Spinal cord (tissue), 10 donors: Measurements from ENCODE around the gene RUNX3. TPM values are rescaled to one million over a fixed set of nuclear protein-coding genes. Genes with fewer than 3 reads are reported as not detected.
"Not testable (repeated sequence)": the region's sequence is repeated elsewhere in the genome, so short reads cannot be mapped to it uniquely, and the experiment has no call there.

Experiments
- DNase-seq, 6 donors: peaks; one replicate each; pipeline versions ENCODE4 v3.0.0 to v3.0.0-alpha.2; 2013 to 2015; ENCODE audit warnings: low spot score in 6 of 6, low read depth in 4 of 6
- H3K27ac ChIP-seq: one replicate; pipeline ENCODE4 v1.5.1; 2013; ENCODE audit warnings: low read depth, low read length, control low read depth
- H3K27me3 ChIP-seq: one replicate; pipeline ENCODE4 v1.6.1; 2013; ENCODE audit warnings: low read length; ENCODE audit not compliant: control insufficient read depth, insufficient read depth
- H3K36me3 ChIP-seq: one replicate; pipeline ENCODE4 v1.6.1; 2013; ENCODE audit warnings: low read length; ENCODE audit not compliant: control insufficient read depth, insufficient read depth
- H3K4me1 ChIP-seq: one replicate; pipeline ENCODE4 v1.6.1; 2013; ENCODE audit warnings: low read length; ENCODE audit not compliant: control insufficient read depth, insufficient read depth
- H3K4me3 ChIP-seq: one replicate; pipeline ENCODE4 v1.5.1; 2013; ENCODE audit warnings: low read depth, low read length, control low read depth
- H3K9me3 ChIP-seq: one replicate; pipeline ENCODE4 v1.6.1; 2013; ENCODE audit warnings: low read length; ENCODE audit not compliant: control insufficient read depth, insufficient read depth
- WGBS: methylation state at CpG from one replicate; pipeline ENCODE4 v1.1.5; 2013; ENCODE audit warnings: missing lambda C conversion rate; ENCODE audit not compliant: insufficient coverage; 5-methylcytosine and 5-hydroxymethylcytosine counted together
- long read RNA-seq, 4 donors: transcript quantifications; one replicate each; lab custom pipeline, GENCODE V29; 2026
- polyA plus RNA-seq, 2 donors: library from polyadenylated mRNA; unstranded; fragments of 120-200 nt; gene quantifications; one replicate each; pipeline ENCODE4 v1.2.1, GENCODE V29; 2013; ENCODE audit not compliant: insufficient read length in 2 of 2
- total RNA-seq, 2 donors: library from RNA; depleted of rRNA in 1 of 2; stranded (reverse); fragments of 120-200 nt in 1 of 2; fragments of >200 nt in 1 of 2; gene quantifications; one replicate each; pipeline versions ENCODE4 v1.2.3 to v1.2.4, GENCODE V29; 2013 to 2014
- donor health status: healthy.

Gene RUNX3
- total RNA-seq (under 1 TPM; 0.10 to 0.11 TPM), polyA plus RNA-seq (under 1 TPM; 0.08 to 0.42 TPM)
- long read RNA-seq, donor 1, result 0 reads
- long read RNA-seq, donor 2, result 0 reads
- long read RNA-seq, donor 3, result 0 reads
- long read RNA-seq, donor 4, result 0 reads

GRCh38 chr1:24930260-24931145, at the start of gene RUNX3:
Gene RUNX3 (minus strand): TSS chr1:24930276. CDS start chr1:24929868, 408 bp downstream.
- DNase-seq, result peak in 1 of 6 donors; percentile 36
- Histone ChIP-seq H3K27me3 (peaks cover 93% of the 10 kb centered on the region), H3K4me3 (no peak within 1 kb of the TSS), H3K36me3 (no peaks in the 10 kb centered on the region), H3K27ac (no peak within 1 kb of the TSS), H3K9me3 (no peaks in the 10 kb centered on the region), H3K4me1 (peaks cover 32% of the 10 kb centered on the region)
- WGBS, result under 1% methylated on average over 88 of the region's 88 CpGs

DNA sequence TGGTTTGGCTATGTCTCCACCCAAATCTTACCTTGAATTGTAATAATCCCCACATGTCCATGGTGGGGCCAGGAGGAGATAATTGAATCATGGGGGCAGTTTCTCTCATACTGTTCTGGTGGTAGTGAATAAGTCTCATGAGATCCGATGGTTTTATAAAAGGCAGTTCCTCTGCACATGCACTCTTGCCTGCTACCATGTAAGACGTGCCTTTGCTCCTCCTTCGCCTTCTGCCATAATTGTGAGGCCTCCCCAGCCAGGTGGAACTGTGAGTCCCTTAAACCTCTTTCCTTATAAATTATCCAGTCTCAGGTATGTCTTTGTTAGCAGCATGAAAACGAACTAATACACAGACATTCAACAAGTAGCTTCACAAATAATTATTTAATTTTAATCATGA, 49.2 kb upstream of the RUNX3 start:
- H3K36me3 ChIP-seq, H3K27ac ChIP-seq, H3K4me1 ChIP-seq, H3K4me3 ChIP-seq, DNase-seq, H3K27me3 ChIP-seq, H3K9me3 ChIP-seq: not testable (repeated sequence)
- 81% methylated on average over 3 of the region's 4 CpGs for WGBS

GRCh38 chr1:24978383-24979032, 48.4 kb upstream of the RUNX3 start:
- H3K4me3 ChIP-seq, result no peak overlapping the region
- H3K9me3 ChIP-seq, result peaks cover 4% of the 10 kb centered on the region
- H3K27ac ChIP-seq, result no peak overlapping the region
- no peaks in the 10 kb centered on the region for H3K27me3 ChIP-seq
- no peak for DNase-seq
- 58% methylated on average over 7 of the region's 9 CpGs for WGBS
- no peaks in the 10 kb centered on the region for H3K36me3 ChIP-seq
- no peaks in the 10 kb centered on the region for H3K4me1 ChIP-seq

DNA sequence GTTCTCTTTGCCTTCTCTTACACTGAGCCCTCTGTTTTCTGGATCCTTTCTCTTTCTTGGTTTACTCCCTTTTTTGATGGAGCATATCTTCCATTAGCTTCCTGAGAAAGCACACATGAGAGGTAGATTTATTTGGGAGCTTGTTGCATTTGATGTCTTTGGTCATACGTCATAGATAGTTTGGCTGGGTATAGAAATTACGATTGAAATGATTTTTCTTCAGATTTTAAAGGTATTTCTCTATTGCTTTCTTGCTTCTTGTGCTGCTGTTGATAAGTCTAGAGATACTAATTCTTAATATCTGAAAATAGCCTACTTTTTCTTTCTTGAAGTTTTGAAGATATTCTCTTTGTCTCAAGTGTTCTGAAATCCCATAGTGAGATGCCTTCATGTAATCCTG, 45.3 kb upstream of the RUNX3 start:
- peaks cover 5% of the 10 kb centered on the region for H3K4me1 ChIP-seq
- peaks cover 4% of the 10 kb centered on the region for H3K9me3 ChIP-seq
- peaks cover 5% of the 10 kb centered on the region for H3K27me3 ChIP-seq
- H3K36me3 ChIP-seq, result no peaks in the 10 kb centered on the region
- WGBS, result no CpG with 5 or more reads among the region's 2 CpGs
- no peak overlapping the region for H3K4me3 ChIP-seq
- no peak for DNase-seq
- H3K27ac ChIP-seq, result no peak overlapping the region

DNA sequence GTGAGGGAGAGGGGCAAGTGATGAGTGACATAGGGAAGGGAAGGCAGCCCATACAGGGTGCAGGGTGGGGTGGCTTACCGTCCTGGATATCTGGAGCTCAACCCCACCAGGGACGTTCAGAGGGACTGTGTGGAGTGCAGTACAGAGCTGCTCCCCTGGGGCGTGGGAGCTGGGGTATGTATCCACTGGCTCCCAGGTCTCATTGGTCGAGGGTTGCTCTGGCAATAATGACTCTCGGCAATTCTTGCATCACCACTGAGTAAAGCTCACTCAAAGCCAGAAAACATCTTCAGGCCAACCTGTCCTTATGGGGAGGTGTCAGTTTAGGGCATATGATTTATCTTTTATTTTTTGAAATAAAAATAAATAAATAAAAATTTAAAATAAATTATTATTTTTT, 43.2 kb upstream of the RUNX3 start:
- Histone ChIP-seq H3K27me3 (peaks cover 12% of the 10 kb centered on the region), H3K27ac (no peak overlapping the region), H3K9me3 (peaks cover 4% of the 10 kb centered on the region), H3K4me1 (peaks cover 5% of the 10 kb centered on the region), H3K4me3 (no peak overlapping the region), H3K36me3 (no peaks in the 10 kb centered on the region)
- DNase-seq, result no peak
- WGBS, result 89% methylated on average over 3 of the region's 5 CpGs

- no peak overlapping the region for H3K27ac ChIP-seq
- no peak for DNase-seq
- H3K9me3 ChIP-seq, result peaks cover 4% of the 10 kb centered on the region
- H3K27me3 ChIP-seq, result peaks cover 12% of the 10 kb centered on the region
- H3K36me3 ChIP-seq, result no peaks in the 10 kb centered on the region
- no peak overlapping the region for H3K4me3 ChIP-seq
- 78% methylated on average over 3 of the region's 6 CpGs for WGBS
- H3K4me1 ChIP-seq, result peaks cover 5% of the 10 kb centered on the region
Measured at GRCh38 chr1:24972915-24973242, 42.8 kb upstream of the RUNX3 start.

DNA sequence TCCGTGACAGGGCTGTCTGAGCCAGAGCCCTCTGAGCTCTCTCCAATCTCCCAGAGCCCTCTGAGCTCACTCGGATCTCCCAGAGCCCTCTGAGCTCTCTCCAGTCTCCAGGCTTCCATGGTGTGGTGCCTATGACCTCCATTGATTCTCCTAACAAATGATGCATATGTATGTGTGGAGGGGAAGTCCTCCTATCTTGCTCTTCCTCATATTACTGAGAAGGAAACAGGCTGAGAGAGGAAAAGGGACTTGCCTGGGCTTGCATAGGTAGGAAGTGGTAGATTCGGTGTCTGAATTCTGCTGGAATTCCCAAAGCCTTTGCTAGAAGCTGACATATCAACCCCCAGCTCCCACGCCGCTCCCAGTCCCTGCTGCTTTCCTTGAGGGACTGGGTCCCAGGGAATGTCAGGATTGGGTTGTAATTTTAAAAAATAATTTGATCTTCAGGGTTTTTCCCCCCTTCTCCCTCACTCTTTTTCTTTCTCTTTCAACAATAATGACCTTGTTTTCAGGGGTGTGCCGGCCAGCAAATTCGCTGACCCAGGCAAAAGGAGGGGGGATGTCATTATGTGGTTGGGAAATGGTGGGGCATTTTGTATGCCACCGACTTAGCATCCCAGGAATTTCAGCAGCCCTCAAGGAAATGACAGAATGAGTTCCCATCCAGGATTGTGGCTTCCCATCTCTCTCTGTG, 42.3 kb upstream of the RUNX3 start:
- peaks cover 12% of the 10 kb centered on the region for H3K27me3 ChIP-seq
- peaks cover 5% of the 10 kb centered on the region for H3K4me1 ChIP-seq
- H3K36me3 ChIP-seq, result no peaks in the 10 kb centered on the region
- no peak overlapping the region for H3K4me3 ChIP-seq
- WGBS, result 25% methylated on average over 2 of the region's 8 CpGs
- peaks cover 4% of the 10 kb centered on the region for H3K9me3 ChIP-seq
- DNase-seq, result peak in 1 of 6 donors; percentile 2
- H3K27ac ChIP-seq, result no peak overlapping the region

- Histone ChIP-seq H3K4me3 (no peak overlapping the region), H3K9me3 (no peaks in the 10 kb centered on the region), H3K27ac (no peak overlapping the region), H3K4me1 (peaks cover 5% of the 10 kb centered on the region), H3K36me3 (no peaks in the 10 kb centered on the region), H3K27me3 (peaks cover 12% of the 10 kb centered on the region)
- DNase-seq, result no peak
- 86% methylated on average over 21 of the region's 23 CpGs for WGBS
Measured at GRCh38 chr1:24970926-24971875, 41.1 kb upstream of the RUNX3 start.

- 37% methylated on average over 7 of the region's 13 CpGs for WGBS
- H3K9me3 ChIP-seq, result no peaks in the 10 kb centered on the region
- H3K27ac ChIP-seq, result no peak overlapping the region
- H3K27me3 ChIP-seq, result peaks cover 12% of the 10 kb centered on the region
- DNase-seq, result no peak
- H3K36me3 ChIP-seq, result peaks cover 3% of the 10 kb centered on the region
- H3K4me3 ChIP-seq, result no peak overlapping the region
- H3K4me1 ChIP-seq, result peaks cover 5% of the 10 kb centered on the region
Measured at GRCh38 chr1:24970399-24970753, 40.3 kb upstream of the RUNX3 start.
